HG03196 (cell line): Measurements from ENCODE around the gene CYP2S1.
"Not testable (repeated sequence)": the region's sequence is repeated elsewhere in the genome, so short reads cannot be mapped to it uniquely, and the experiment has no call there.

Experiments used
- ATAC-seq: cut with Tn5 transposase; IDR thresholded peaks from one replicate; pipeline ENCODE4 v1.9.1; 2021; ENCODE audit not compliant: unreplicated experiment

CYP2S1 gene, protein sequence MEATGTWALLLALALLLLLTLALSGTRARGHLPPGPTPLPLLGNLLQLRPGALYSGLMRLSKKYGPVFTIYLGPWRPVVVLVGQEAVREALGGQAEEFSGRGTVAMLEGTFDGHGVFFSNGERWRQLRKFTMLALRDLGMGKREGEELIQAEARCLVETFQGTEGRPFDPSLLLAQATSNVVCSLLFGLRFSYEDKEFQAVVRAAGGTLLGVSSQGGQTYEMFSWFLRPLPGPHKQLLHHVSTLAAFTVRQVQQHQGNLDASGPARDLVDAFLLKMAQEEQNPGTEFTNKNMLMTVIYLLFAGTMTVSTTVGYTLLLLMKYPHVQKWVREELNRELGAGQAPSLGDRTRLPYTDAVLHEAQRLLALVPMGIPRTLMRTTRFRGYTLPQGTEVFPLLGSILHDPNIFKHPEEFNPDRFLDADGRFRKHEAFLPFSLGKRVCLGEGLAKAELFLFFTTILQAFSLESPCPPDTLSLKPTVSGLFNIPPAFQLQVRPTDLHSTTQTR

DNA sequence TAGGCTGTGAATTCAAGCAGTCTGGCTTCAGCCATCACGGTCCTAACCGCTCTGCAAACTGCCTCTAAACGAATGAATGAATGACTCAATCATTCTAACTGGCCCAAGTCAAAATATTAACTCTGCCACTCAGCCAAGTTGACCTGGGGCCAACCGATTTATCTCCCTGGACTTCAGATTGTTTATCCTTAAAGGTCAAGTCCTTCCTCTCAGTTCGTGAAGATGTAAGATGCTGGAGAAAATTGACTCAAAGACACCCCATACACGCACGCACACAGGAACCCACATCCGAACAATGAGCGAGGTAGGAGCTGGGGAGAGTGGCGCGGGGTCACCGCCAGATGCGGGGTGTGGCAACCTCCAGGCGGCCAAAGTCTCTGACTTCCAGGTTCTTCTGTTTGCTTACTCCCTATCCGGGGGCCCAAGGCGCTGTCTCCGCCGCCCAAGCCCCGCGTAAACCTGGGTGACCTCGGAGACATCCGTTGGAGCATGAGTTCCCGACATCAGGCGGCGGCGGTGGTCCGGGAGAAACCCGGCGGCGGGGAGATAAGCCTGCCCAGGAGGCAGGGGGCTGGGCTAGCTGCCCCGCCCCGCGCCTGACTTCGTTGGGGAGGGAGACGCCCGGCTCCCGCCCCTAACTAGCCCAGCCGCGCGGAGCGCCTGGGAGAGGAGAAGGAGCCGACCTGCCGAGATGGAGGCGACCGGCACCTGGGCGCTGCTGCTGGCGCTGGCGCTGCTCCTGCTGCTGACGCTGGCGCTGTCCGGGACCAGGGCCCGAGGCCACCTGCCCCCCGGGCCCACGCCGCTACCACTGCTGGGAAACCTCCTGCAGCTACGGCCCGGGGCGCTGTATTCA is at the start of gene CYP2S1:
CYP2S1 (plus strand) TSS at position 646 of the 856 bp plus-strand sequence; CDS start at position 692, 46 bp downstream.
- ATAC-seq: no peak

- ATAC-seq: no peak
Observed at GRCh38 chr19:41144403-41144802, 48.6 kb upstream of the CYP2S1 start.

GRCh38 chr19:41149831-41150230 is 43.2 kb upstream of the CYP2S1 start:
- ATAC-seq: no peak

DNA sequence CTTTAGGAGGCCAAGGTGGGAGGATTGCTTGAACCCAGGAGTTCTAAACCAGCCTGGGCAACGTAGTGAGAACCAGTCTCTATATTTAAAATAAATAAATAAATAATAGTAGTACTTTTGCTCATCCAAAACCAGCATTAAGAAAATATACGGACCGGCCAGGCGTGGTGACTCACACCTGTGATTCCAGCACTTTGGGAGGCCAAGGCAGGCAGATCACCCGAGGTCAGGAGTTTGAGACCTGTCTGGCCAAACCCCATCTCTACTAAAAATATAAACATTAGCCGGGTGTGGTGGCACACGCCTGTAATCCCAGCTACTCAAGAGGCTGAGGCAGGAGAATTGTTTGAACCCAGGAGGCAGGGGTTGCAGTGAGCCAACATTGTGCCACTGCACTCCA is 42.0 kb upstream of the CYP2S1 start:
- ATAC-seq: not testable (repeated sequence)

DNA sequence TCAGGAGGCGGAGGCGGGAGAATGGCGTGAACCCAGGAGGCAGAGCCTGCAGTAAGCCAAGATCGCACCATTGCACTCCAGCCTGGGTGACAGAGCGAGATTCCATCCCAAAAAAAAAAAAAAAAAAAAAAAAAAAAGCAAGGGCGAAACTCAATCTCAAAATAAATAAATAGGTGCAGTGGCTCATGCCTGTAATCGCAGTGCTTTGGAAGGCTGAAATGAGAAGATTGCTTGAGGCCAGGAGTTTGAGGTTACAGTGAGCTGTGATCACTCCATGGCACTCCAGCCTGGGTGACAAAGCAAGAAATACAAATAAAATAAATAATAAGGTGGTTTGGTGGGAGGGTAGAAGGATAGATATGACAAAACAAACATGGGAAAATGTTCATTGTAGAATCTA is 39.0 kb upstream of the CYP2S1 start:
- ATAC-seq: no peak

- no peak for ATAC-seq
Observed at GRCh38 chr19:41156207-41156606, 36.8 kb upstream of the CYP2S1 start.

DNA sequence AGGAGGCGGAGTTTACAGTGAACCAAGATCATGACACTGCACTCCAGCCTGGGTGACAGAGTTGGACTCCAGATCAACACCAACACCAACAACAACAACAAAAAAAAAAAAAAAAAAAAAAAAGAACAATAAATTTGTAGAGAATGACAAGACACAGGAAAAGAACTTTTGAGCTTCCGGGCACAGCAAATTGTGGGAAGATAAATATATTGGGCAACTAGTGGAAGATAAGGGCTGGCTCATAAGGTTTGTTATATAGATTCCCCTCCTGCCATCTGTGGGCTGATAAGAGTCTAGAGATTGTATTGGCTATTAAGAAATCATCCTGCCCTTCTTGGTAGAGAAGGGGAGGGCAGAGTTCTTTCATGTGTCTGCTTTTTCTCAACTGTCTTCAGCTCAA is 33.1 kb upstream of the CYP2S1 start:
- no peak for ATAC-seq

DNA sequence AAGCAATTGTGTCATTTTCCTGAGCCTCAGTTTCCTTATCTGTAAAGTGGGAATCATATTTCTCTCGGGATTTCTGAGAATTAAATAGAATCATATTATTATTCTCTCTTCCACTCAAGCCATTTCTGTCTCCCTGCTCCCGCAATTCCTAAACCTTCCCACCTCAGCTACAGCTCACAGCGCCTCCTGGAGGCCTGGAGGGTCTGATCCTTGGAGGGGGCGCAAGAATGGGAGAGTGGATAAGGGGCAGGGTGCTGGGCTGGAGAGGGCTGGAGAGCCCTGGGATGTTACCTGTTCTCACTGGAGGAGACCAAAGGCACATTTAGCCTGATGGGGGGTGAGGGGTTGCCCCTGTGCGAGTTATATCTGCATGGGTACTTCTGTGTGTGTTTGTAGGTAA is 31.1 kb upstream of the CYP2S1 start:
- no peak for ATAC-seq

GRCh38 chr19:41166944-41167804 is 25.8 kb upstream of the CYP2S1 start:
- ATAC-seq: no peak

DNA sequence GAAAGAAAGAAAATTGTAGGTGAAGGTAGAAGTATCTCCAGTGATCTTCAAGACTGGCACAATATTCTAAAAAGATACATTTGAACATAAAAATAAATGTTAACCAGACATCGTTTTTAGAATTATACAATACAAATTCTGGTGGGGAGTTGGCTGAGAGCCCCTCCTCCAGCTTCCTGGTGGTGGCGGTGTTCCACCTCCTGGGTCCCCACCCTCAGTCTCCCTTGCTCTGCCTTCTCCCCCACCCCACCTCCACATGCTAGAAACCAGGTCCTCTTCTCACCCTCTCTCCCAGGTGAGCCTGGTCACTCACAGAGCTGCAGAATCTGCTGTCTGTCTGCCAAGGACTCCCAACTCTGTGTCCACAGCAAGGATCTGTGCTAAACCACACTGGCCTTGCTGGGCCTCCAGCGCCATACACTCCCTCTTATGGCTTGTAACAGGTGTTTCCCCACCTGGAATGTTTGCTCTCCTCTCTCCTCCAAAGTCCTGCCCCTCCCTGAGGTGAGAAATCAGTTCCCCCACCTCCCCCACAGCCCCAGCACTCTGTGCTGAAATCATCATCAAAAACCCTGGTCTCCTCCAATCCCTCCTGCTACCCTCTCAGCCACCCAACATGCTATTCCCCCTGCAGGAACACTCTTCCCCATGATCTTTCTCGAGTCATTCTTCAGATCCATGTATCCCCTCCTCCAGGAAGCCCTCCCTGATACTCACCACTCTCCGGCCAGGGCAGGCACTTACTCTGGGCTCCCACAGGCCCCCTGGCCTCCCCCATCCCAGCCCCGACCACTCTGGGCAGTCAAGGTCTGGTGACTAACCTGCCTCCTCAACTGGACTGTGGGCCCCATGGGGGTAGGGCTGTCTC is 20.5 kb upstream of the CYP2S1 start:
- ATAC-seq: no peak

DNA sequence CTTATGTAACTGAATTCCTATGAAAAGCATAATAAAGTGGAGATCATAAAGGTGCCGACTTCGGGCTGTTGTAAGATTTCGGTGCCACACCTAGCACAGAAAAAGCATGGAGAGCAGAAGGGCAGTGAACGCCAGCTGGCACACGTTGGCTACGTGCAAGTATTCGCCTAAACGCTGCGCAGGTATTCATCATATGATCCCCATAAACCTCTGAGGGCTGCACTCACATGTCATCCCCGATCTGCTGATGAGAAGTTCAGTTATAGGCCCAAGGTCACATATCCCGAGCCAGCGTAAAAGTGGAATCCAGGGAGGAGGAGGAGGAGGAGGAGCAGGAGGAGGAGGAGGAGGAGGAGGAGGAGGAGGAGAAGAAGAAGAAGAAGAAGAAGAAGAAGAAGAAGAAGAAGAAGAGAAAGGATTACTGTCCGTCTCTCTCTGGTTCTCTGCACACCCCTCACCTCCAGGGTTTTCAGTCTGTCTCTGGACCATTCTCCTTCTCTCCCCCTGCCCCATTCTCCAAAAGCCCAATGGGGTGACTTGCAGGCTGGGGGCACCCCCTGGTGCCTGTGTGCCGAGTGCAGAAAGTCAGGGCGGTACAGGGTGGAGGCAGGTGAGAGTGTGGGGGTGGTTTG is 18.6 kb upstream of the CYP2S1 start:
- ATAC-seq: no peak

GRCh38 chr19:41175801-41176777 is 16.9 kb upstream of the CYP2S1 start:
- ATAC-seq: no peak

GRCh38 chr19:41180173-41180572 is 12.8 kb upstream of the CYP2S1 start:
- not testable (repeated sequence) for ATAC-seq

DNA sequence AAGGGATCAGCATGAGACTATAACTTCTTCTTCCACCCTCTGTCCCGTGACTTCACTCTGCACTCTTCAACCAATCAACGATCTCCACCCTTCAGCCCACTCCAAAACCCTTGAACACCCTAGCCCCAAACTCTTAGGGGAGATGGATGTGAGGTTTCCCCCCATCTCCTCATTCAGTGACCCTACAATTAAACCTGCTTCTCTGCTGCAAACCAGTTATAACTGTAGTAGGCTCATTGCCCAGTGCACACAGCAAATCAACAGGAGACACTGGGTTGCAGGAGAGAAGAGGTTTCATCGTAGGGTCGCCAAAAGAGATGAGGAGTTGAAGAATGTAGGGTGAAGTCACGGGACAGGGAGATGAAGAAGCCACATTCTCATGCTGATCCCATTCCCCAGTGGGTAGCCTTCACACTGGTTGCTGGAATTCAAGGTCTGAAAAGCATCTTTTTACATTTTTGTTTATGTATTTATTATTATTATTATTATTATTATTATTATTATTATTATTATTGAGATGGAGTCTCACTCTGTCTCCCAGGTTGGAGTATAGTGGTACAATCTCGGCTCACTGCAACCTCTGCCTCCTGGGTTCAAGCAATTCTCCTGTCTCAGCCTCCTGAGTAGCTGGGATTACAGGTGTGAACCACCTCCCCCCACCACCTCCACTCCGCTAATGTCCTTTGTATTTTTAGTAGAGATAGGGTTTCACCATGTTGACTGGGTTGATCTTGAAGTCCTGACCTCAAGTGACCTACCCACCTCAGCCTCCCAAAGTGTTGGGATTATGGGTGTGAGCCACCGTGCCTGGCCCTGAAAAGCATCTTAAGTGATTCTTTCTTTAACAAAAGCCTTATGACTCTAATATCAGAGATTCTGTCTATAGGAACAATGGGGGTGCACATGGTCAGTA is 5.8 kb upstream of the CYP2S1 start:
- no peak for ATAC-seq

DNA sequence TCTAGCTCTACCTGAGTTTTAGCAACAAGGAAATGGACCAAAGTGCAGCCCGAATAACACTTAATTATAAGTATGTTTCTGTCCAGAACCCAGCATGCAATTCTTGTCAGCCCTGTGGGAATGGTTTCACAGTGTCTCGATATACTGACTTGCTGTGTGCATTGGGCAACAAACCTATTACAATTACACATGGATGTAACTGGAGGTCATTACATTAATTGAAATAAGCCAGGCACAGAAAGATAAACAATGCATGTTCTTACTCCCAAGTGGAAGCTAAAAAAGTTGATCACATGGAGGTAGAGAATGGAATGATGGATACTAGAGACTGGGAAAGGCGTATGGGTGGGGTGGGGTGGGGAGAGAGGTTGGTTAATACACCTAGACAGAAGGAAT is 5.1 kb upstream of the CYP2S1 start:
- ATAC-seq: no peak

- no peak for ATAC-seq
Observed at GRCh38 chr19:41189425-41190065, 3.5 kb upstream of the CYP2S1 start.
